ENCODE measurements around the gene CENPV.
"Not testable (repeated sequence)": the region's sequence is repeated elsewhere in the genome, so short reads cannot be mapped to it uniquely, and the experiment has no call there.

Gene CENPV

GRCh38 chr17:16314189-16314588, 39.1 kb downstream of the CENPV start:
- DNase-seq: no peak

DNA sequence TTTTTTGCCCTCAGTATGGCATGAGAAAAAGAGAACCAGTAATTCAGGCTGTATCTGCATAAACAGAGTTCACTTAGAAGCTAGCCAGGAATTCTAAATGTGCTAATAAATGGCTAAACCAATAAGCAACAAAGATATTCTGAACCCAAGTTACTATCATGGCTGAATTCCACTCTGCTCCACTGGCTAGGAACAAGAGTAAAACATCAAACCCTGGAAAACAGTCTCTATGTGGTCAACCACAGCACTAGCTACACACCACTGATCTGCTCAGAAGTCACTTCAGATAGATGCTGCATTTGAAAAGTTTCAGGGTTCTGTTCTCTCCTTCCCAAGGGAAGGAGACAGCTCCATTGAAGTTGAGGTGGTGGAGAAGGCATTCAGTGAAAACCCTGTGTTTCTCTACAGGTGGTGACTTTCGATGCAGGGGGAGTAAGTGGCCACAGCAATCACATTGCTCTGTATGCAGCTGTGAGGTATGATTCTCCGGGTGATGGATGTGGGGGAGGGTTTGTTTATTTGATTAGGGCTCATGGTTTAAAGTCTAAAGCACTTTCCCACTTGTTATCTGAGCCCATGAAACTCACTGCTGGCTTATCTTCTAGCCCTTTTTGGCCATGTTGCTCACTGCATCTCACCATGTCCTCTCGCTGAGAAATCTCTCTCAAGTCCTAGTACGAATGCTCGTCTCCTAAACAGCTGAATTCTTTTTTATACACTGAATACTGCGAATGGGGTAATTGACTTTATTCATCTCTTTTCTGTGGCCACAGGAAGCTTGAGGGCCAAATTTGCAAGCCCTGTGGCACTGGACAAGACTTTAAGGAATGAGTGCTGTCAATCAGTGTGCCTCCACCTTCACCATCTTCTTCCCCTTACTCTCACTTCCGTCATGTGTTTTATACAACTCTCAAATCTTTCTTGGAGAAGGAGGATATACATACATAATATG, 39.9 kb downstream of the CENPV start:
- DNase-seq: no peak

DNA sequence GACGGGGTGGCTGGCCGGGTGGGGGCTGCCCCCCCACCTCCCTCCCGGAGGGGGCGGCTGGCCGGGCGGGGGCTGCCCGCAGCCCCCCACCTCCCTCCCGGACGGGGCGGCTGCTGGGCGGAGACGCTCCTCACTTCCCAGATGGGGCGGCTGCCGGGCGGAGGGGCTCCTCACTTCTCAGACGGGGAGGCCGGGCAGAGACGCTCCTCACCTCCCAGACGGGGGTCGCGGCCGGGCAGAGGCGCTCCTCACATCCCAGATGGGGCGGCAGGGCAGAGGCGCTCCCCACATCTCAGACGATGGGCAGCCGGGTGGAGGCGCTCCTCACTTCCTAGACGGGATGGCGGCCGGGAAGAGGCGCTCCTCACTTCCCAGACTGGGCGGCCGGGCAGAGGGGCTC, 41.2 kb downstream of the CENPV start:
- DNase-seq: not testable (repeated sequence)

GRCh38 chr17:16306211-16306610, 47.1 kb downstream of the CENPV start:
- no peak for DNase-seq

- no peak for DNase-seq
Observed at GRCh38 chr17:16304830-16305229, 48.4 kb downstream of the CENPV start.

GRCh38 chr17:16302856-16303255, 50.4 kb downstream of the CENPV start:
- no peak for DNase-seq

DNA sequence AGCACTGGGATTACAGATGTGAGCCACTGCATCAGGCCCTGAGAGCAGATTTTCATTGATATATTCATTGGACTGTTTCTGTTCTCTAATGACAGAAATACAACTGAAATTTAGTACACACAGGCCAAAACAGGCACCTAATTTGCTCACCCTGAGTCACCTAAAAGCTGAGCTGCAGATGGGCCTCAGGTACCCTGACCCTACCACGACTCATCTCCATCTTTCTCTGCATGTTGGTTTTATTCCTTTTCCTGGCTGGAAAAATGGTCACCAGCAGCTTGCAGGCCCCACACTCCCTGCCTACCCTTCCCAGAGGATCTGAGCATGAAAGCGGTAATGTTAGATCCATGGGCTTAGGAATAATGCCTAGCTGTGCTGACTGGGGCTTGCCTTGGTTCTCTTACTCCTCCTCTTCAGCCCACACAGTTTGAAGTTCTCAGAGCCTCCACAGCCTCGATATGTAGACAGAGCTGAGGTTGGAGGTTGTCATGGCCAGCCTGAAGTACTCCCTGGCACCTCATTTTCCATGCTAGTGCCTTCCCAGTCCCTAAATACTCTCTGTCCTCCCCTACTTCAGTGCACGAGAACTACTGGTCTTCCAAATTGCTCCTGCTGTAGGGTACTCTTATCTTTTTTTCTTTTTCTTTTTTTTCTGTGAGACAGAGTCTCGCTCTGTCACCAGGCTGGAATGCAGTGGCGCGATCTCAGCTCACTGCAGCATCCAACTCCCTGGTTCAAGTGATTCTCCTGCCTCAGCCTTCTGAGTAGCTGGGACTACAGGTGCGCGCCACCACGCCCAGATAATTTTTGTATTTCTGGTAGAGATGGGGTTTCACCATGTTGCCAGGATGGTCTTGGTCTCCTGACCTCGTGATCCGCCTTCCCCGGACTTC, 51.1 kb downstream of the CENPV start:
- DNase-seq: no peak

DNA sequence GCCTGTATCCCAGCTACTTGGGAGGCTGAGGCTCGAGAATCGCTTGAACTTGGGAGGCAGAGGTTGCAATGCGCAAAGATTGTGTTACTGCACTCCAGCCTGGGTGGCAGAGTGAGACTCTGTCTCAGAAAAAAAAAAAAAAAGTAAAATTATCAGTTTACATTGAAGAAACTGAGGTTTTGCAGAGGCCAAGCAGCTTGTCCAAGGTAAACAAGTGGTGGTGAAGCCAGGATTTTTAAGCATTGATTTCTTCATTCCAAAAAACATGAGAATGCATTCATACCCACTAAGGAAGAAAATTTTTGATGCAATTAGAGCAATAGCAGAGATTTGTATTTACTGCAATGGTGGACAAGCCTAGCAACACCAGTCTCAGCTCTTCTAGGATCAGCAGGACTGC, 52.7 kb downstream of the CENPV start:
- DNase-seq: no peak

GRCh38 chr17:16298140-16298662, 55.1 kb downstream of the CENPV start:
- DNase-seq: no peak

- DNase-seq: no peak
Observed at GRCh38 chr17:16297367-16298139, 55.7 kb downstream of the CENPV start.

DNA sequence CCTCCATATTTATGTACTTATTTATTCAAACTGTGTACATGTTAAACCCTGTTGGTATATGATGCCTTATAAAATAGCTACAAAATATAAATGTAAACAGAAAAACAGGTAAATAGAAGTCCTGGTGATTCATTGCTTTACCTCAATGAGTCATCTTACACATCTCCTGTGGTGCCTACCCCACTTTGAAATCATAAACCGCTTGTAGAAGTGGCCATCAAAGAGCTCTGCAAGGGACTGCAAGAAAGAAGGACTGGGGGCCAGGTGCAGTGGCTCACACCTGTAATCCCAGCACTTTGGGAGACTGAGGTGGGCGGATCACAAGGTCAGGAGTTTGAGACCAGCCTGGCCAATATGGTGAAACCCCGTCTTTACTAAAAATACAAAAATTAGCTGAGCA, 57.2 kb downstream of the CENPV start:
- DNase-seq: not testable (repeated sequence)

- DNase-seq: no peak
Observed at GRCh38 chr17:16294560-16294959, 58.7 kb downstream of the CENPV start.

DNA sequence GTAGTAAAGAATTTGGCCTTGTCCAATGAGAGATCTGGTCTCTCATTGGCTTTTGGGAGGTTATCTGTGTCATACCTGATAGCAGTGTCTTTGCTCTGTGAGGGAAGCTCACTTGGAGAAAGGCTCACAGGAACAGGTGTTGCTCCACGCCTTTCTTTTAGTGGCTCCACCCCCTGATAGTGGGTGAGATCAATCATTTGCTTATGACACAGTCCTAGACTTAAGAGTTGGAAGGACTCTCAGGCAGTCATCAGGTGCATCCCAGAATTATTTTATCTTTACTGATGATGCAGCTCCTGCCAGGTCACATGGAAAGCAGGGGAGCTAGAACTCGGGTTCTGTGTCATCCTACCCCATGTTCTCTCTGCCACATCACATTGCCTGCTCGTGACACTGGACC, 59.3 kb downstream of the CENPV start:
- DNase-seq: no peak
